HAP-1 (cell line): ENCODE data around the gene ARHGAP11A.

Experiments used
- DNase-seq, 2 experiments: peaks; one replicate each; pipeline ENCODE4 v3.0.0-alpha.2; 2016 to 2020; ENCODE audit warnings: low spot score in 2 of 2
- H3K27me3 ChIP-seq: fragments of 250-450 bp; sonication (Bioruptor Pico); 2 replicates; pipeline ENCODE4 v1.5.1; 2020; ENCODE audit warnings: low read depth, mild to moderate bottlenecking, moderate library complexity
- H3K36me3 ChIP-seq: fragments of 250-450 bp; sonication (Bioruptor Pico); replicated peaks from 2 replicates; pipeline ENCODE4 v1.5.1; 2020; ENCODE audit warnings: mild to moderate bottlenecking
- H3K4me1 ChIP-seq: fragments of 250-450 bp; sonication (Bioruptor Pico); 2 replicates; pipeline ENCODE4 v1.5.1; 2020; ENCODE audit warnings: mild to moderate bottlenecking
- H3K4me3 ChIP-seq: fragments of 250-450 bp; sonication (Bioruptor Pico); 2 replicates; pipeline ENCODE4 v1.5.1; 2020; ENCODE audit warnings: mild to moderate bottlenecking, moderate library complexity
- H3K9me3 ChIP-seq: fragments of 250-450 bp; sonication (Bioruptor Pico); 2 replicates; pipeline ENCODE4 v1.5.1; 2020; ENCODE audit warnings: mild to moderate bottlenecking, moderate library complexity
- in situ Hi-C: fragments of 300-500 bp; cut with MboI; formaldehyde crosslinking; loops from 3 replicates; pipeline ENCODE4 v1.14.3; 2020; ENCODE audit warnings: low sequenced_read_pairs, inconsistent platforms, mixed read lengths

Gene ARHGAP11A

DNA sequence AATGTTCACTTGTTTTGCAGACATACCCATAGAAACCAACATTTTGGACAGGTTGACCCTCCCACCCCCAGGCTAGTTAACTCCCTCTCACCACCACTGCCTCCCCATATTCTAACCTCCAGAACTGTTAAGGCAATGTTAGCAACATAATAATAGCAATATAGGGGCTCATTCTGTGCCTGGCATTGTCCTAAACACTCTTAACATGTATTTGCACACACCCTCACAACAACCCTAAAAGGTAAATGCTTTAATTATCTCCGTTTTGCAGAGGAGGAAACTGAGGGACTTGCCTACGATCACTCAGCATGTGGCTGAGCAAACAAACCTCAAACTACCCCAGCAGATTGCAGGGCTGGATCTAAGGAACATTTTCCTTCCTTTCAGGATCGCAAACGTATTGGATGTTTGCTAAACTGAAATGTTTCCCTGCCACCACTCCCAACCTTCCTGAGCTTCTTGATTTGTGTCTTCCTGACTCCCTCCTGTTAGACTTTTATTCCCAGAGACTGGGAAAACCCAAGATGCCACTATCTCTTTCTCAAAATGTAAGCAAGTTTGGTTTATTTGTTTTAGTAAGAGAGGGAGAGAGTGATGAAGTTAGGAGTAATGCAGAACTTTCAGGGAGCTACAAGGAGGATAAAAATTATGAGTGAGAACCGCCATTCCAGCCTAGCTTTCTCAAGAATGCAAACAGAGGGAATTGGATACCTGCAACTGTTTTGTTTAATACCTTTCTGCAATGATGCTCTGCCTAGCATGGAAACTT is 27.5 kb downstream of the ARHGAP11A start:
- in situ Hi-C loops: no loop called here
- H3K36me3 ChIP-seq: peaks cover 19% of the 10 kb centered on the region
- H3K4me3 ChIP-seq: no peak overlapping the region
- peak in 1 of 2 experiments; percentile 1 for DNase-seq
- H3K9me3 ChIP-seq: no peaks in the 10 kb centered on the region
- no peaks in the 10 kb centered on the region for H3K27me3 ChIP-seq
- H3K4me1 ChIP-seq: no peaks in the 10 kb centered on the region

DNA sequence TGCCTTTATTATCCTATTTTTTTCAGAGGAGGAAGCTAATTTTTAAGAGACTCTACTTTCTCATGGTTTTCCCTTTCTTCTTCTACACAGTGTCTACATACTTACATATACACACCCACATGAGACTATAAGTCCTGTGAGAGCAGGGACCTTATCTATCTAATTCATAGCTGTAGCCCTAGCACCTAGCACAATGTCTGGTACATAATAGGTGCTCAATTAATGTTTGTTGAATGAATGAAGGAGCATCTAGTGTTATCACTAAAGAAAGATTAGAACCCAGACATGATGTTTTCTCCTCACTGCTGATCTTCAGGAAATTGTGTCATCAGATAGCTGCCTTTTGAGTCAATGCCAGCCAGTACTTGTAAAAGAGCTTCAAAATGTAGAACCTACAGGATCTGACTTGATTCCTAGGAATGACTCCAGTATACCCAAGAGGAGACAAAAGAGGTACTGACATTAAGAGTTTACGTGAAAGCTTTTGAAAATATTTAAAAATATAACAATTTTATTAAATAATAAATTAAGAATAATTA is 28.7 kb downstream of the ARHGAP11A start:
- DNase-seq: peak in 1 of 2 experiments; percentile 1
- H3K9me3 ChIP-seq: no peaks in the 10 kb centered on the region
- H3K36me3 ChIP-seq: peaks cover 8% of the 10 kb centered on the region
- no peaks in the 10 kb centered on the region for H3K4me1 ChIP-seq
- no peaks in the 10 kb centered on the region for H3K27me3 ChIP-seq
- no peak overlapping the region for H3K4me3 ChIP-seq
- in situ Hi-C loops: no loop called here

DNA sequence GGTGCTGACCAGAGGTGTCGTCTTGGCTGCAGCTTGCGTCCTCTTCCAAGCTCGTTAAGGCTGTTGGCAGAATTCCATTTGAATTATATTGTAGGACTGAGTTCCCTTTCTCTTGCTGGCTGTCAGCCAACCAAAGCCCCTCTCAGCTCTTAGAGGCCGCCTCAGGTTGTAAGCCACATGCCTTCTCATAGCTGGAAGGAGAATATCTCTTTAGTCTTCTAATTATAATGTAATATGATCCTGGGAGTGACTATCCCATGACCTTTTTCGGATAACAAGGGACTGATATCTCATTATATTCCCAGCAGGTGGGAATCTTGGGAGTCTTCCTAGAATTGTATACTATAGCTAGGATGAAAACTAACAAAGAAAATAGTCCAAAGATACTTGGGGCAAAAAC is 31.0 kb downstream of the ARHGAP11A start:
- H3K4me3 ChIP-seq: no peak overlapping the region
- H3K27me3 ChIP-seq: no peaks in the 10 kb centered on the region
- H3K9me3 ChIP-seq: no peaks in the 10 kb centered on the region
- in situ Hi-C loops: no loop called here
- H3K4me1 ChIP-seq: no peaks in the 10 kb centered on the region
- H3K36me3 ChIP-seq: no peaks in the 10 kb centered on the region
- DNase-seq: peak in 1 of 2 experiments; percentile 26

DNA sequence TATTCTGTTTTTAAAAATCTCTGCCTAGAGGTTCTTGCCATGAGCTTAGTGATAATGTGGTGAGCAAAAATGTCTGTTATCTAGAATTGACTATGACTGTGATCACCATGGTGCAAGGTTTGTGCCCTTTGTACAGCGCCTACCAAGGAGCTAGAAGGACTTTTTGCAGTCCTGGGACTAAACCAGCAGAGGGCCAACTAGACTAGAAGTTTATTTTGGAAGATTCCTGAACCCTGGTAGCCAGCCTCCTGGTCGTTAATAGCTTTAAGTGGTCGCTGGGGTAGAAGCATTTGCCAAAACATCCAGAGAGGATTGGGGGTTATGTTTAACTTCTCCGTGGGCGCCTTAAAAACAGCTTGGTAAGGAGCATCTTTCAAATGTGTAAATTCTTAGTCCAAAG is 34.0 kb downstream of the ARHGAP11A start:
- no peak overlapping the region for H3K4me3 ChIP-seq
- no peaks in the 10 kb centered on the region for H3K27me3 ChIP-seq
- H3K9me3 ChIP-seq: no peaks in the 10 kb centered on the region
- H3K36me3 ChIP-seq: no peaks in the 10 kb centered on the region
- in situ Hi-C loops: no loop called here
- DNase-seq: no peak
- H3K4me1 ChIP-seq: no peaks in the 10 kb centered on the region

DNA sequence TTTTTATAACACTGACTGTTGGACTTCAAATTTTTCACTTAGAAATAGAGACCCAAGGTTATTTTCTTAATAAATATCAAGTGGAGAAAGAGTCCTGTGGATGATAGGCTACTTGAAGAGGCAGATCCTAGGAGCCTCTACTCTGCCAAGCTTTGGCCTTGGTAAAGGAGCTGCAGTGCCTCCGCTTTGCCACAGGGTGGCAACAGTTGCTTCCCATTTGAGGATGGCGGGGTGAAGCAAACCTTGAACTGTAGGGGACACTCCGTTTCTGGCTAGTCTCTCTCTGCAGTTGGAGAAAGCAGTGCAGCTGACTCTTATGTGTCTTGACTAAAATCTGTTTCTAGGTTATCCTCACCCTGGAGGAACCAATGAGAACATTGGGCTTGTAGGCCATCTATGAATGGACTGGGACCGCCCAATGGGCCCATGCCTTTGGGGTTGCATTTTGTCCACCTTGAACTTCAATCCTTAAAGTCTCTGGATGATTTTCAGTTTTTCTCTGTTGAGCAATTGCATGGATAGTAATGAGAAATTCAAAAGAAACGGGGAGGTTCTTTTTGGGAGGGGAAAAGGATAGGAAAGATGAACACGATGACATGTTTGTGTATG is 36.0 kb downstream of the ARHGAP11A start:
- Histone ChIP-seq H3K4me1 (no peaks in the 10 kb centered on the region), H3K4me3 (no peak overlapping the region), H3K9me3 (no peaks in the 10 kb centered on the region), H3K36me3 (no peaks in the 10 kb centered on the region), H3K27me3 (no peaks in the 10 kb centered on the region)
- DNase-seq: peak; percentile 42 to 68
- in situ Hi-C loops: loop anchor here (10.0 to 25.0 kb wide), 2 partner anchors 343 to 486 kb away; no protein-coding TSS in a partner anchor

DNA sequence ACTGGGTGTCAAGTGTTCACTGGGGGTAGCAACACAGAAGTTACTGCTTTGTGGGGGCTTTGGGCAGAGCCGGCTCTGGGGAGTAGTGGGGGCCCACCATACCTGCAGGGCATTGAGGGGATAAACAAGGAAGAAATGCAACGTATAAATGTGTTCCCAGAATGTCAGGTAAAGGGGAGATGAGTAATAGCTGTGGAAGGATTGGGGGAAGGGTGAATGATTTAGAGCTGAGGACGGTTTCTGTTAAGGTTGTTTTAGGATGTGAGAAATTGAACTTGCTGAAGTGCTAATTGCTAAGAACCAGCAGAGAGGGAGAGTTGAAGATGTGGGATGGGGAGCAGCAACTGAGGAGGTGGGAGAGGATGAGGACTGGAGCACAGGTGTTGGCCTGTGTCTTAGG is 36.9 kb downstream of the ARHGAP11A start:
- Histone ChIP-seq H3K27me3 (no peaks in the 10 kb centered on the region), H3K36me3 (no peaks in the 10 kb centered on the region), H3K4me3 (no peak overlapping the region), H3K4me1 (no peaks in the 10 kb centered on the region), H3K9me3 (no peaks in the 10 kb centered on the region)
- no peak for DNase-seq
- in situ Hi-C loops: loop anchor here (10.0 to 25.0 kb wide), 2 partner anchors 343 to 485 kb away; no protein-coding TSS in a partner anchor

DNA sequence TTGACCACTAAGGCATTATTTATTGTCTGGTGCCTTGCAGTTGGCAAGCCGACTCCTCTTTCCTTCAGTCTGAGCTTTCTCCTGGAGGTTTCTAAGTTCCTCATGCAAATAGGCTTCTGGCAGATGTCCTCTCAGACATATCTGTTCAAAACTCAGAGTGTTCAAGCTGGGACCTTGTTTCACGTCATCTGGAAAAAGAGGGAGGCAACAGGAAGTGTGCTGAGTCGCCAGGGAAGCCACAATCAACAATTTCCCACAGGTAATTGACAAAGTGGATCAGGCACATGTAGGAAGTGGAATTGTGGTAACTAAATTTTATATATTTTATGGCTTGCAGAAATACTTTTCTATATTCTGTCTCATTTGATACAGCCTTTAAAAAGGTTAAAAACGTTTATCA is 40.8 kb downstream of the ARHGAP11A start:
- no peaks in the 10 kb centered on the region for H3K4me1 ChIP-seq
- in situ Hi-C loops: loop anchor here (10.0 to 25.0 kb wide), 2 partner anchors 339 to 481 kb away; no protein-coding TSS in a partner anchor
- H3K9me3 ChIP-seq: no peaks in the 10 kb centered on the region
- no peaks in the 10 kb centered on the region for H3K36me3 ChIP-seq
- H3K27me3 ChIP-seq: no peaks in the 10 kb centered on the region
- DNase-seq: no peak
- H3K4me3 ChIP-seq: no peak overlapping the region

DNA sequence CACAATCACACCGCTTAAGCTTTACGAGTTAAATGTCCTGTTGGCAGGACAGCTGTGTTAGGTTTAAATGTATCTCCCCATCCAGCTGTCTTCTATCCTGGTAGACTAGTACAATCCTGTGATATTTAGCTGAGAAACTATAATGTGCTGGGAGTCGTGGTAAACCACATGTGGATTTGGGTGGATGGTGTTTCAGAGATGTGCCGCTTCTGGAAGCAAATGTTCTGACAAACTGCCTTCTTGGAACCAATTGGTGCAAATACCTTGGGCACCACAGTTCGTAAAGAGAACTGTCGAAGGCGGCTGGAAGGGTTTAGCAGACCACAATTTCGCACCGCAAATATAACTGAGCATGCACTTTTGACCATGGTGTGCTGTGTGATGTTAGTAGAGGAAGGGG is 41.2 kb downstream of the ARHGAP11A start:
- Histone ChIP-seq H3K4me3 (no peak overlapping the region), H3K9me3 (no peaks in the 10 kb centered on the region), H3K36me3 (no peaks in the 10 kb centered on the region), H3K27me3 (no peaks in the 10 kb centered on the region), H3K4me1 (no peaks in the 10 kb centered on the region)
- in situ Hi-C loops: loop anchor here (10.0 to 25.0 kb wide), 2 partner anchors 338 to 481 kb away; no protein-coding TSS in a partner anchor
- no peak for DNase-seq

DNA sequence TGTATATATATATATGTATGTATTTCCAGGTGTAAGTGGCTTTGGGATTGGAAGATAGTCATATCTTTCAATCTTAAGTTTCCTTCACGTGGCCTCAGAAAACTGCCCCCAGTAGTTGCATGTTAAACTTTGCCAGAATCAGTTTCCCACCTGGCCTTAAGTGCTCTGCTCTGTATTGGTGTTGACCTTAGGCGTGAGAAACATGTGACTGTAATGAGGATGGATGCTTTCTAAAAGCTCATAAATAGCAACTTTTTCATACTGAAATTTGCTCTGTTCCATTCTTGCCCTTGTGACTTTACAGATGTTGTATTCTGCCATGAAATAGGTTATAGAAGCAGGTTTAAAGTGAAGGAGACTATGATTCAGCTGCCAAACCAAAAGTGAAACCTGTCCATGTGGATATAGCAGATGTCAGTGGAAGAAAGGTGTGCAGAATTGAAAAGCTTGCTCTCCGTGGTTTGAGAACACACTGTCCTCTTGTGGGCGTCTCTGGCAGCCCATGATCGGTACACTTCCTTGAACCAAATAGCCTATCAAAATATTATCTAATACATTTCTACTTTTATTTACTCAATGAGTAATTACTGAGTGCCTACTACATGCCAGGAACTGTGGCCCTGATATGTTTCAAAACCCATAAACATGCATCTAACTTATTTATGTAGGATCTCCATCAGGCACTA is 42.0 kb downstream of the ARHGAP11A start:
- no peaks in the 10 kb centered on the region for H3K27me3 ChIP-seq
- no peak for DNase-seq
- H3K4me1 ChIP-seq: no peaks in the 10 kb centered on the region
- in situ Hi-C loops: loop anchor here (10.0 to 25.0 kb wide), 2 partner anchors 337 to 480 kb away; no protein-coding TSS in a partner anchor
- H3K9me3 ChIP-seq: no peaks in the 10 kb centered on the region
- H3K4me3 ChIP-seq: no peak overlapping the region
- H3K36me3 ChIP-seq: no peaks in the 10 kb centered on the region

DNA sequence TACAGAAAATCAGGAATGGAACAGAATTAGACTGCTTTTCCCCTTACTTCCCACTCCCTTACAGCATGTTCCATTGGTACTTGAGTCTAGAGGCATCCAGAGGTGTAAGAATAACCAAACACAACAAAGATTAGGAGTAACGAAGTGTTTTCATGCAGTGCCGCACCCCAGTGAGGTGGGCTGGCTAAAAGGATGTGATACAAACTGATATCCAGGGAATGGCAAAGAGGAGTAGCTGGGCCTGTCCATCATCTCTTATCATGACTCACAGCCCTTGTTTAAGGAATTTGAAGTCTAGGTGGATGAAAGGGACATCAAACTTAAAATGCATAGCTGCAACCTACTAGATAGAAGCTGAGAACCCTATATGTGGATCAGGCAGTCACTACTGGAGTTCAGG is 42.6 kb downstream of the ARHGAP11A start:
- Histone ChIP-seq H3K9me3 (no peaks in the 10 kb centered on the region), H3K27me3 (no peaks in the 10 kb centered on the region), H3K4me1 (no peaks in the 10 kb centered on the region), H3K4me3 (no peak overlapping the region), H3K36me3 (no peaks in the 10 kb centered on the region)
- DNase-seq: no peak
- in situ Hi-C loops: loop anchor here (10.0 to 25.0 kb wide), 2 partner anchors 337 to 479 kb away; no protein-coding TSS in a partner anchor

DNA sequence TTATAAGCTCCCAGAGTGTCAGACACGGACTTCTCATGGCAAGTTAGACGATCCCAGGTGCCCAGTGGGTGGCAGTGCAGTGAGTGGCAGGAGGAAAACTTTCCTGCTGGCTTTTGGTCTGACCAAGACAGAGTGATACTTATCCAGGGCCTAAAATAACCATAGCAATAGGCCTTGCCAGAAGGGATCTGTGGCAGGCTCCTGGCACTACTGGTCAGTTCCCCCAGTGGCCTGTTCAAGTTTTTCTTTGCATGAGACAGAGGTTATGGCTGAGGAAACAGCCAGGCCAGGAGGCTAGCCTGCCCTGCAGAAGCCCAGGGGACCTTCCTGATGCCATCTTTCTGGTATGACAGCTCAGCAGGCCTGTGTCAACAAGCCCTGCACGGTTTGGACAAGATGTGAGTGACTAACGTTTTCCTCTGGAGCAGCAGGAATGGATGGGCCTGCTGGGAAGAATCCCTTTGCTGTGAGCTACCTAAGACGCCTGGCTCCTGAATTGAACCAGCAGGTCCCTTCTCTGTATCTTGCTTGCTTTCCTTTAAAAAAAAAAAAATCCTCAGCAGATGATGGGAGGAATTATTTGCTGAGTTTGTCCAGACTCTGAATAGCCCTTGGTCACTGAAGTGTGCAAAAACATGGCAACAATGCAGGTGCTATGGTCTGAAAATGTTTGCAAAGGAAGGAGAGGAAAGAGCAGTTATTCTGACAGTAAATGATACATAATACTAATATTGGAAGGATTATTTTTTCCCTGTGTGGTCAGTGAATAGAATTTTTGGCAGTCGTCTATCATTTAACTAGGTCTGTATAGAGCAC is 44.2 kb downstream of the ARHGAP11A start:
- no peaks in the 10 kb centered on the region for H3K36me3 ChIP-seq
- in situ Hi-C loops: loop anchor here (10.0 to 25.0 kb wide), 2 partner anchors 335 to 478 kb away; no protein-coding TSS in a partner anchor
- H3K4me1 ChIP-seq: no peaks in the 10 kb centered on the region
- H3K9me3 ChIP-seq: no peaks in the 10 kb centered on the region
- H3K4me3 ChIP-seq: no peak overlapping the region
- no peak for DNase-seq
- no peaks in the 10 kb centered on the region for H3K27me3 ChIP-seq

DNA sequence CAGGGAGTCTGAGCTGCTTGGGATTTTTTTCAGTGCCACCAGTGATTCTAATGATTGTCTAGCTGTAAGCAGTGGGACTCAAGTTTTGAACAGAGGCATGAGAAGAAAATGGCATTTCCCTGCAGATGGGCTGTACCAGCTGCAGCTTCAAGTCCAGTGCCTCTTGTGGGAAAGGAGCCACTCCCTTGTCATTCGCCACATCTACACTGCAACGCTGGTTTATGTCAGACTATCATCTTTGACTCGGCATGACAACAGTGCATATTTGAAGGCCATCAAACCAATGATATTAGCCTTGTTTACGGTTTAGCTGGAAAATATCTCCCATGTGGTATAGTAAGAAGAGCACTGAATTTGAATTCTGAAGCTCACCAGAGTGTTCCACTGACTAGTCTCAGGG is 48.4 kb downstream of the ARHGAP11A start:
- in situ Hi-C loops: loop anchor here (25.0 kb wide), 1 partner anchor 474 kb away; no protein-coding TSS in a partner anchor
- no peaks in the 10 kb centered on the region for H3K27me3 ChIP-seq

DNA sequence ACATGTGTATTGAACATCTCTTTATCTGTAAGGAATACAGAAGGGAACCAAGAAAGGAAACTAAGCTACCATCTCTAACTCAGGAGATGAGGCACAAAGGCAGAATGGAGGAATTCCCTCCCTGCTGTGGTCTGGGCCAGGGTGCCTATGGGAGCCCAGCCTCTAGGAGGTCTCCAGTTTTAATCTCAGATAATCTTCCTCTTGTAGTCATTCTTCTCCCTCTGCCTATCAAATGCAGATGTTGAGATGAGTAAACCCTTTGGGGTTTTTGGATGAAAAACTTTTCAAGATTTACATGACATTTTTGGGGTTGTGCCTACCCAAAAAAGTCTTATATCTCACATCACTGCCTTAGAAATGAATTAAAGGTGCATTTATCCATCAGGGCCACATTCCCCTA is 49.5 kb downstream of the ARHGAP11A start:
- Histone ChIP-seq H3K4me1 (no peaks in the 10 kb centered on the region), H3K4me3 (no peak overlapping the region), H3K36me3 (no peaks in the 10 kb centered on the region), H3K27me3 (no peaks in the 10 kb centered on the region), H3K9me3 (no peaks in the 10 kb centered on the region)
- in situ Hi-C loops: loop anchor here (25.0 kb wide), 1 partner anchor 473 kb away; no protein-coding TSS in a partner anchor
- no peak for DNase-seq

More for the DNA sequence above, 48.4 kb downstream of the ARHGAP11A start:
- Histone ChIP-seq H3K9me3 (no peaks in the 10 kb centered on the region), H3K36me3 (no peaks in the 10 kb centered on the region), H3K4me1 (no peaks in the 10 kb centered on the region), H3K4me3 (no peak overlapping the region)
- DNase-seq: no peak
